Panc1 (cell line): ENCODE measurements around the gene ACTL7A.

Source experiments
- CTCF ChIP-seq: fragments of 450-650 bp; IDR thresholded peaks from 2 replicates; pipeline ENCODE4 v1.5.1; 2017; ENCODE audit warnings: mild to moderate bottlenecking
- POLR2AphosphoS5 ChIP-seq: IDR thresholded peaks from 2 replicates; pipeline ENCODE4 v1.6.1; 2012; ENCODE audit warnings: mild to moderate bottlenecking, low read depth, low read length, moderate library complexity
- REST ChIP-seq, 2 experiments: IDR thresholded peaks; 2 replicates each; pipeline ENCODE4 v1.6.1; 2011 to 2012; ENCODE audit warnings: low read depth in 2 of 2, control low read depth in 1 of 2, low read length in 1 of 2, mild to moderate bottlenecking in 1 of 2, moderate library complexity in 1 of 2; ENCODE audit not compliant: insufficient read depth in 1 of 2
- SIN3A ChIP-seq: IDR thresholded peaks from 2 replicates; pipeline ENCODE4 v1.6.1; 2012; ENCODE audit warnings: low read depth, mild to moderate bottlenecking, low read length, moderate library complexity, borderline replicate concordance; ENCODE audit not compliant: insufficient read depth

DNA sequence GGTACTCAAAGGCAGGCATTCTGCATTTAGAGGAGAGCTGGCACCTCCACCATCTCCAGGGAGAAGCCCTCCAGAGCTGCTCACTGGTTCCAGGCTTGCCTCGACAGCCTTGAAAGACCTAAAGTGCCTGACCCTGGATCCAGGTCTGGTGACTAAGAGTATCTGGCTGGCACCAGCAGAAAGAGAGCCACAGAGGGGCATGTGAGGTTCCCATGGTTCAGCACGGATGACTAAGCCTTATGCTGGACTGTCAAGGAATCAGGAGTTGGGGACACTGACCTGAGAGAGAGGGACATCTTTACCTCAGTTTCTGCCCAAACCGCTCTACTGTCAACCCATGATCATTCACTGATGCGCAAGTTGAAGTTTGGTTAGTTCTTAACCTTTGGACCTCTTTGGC is 3.0 kb downstream of the ACTL7A start:
- TF ChIP-seq CTCF (no peak), POLR2AphosphoS5 (no peak), SIN3A (no peak), REST (IDR thresholded peaks at IDR 0.05; ENCODE audit: insufficient read depth in 1 of 2, low read depth in 2 of 2, low read length in 1 of 2) (no peak)
